IMR-90 (cell line): ENCODE measurements around the gene ANKRD11. TPM values are rescaled to one million over a fixed set of nuclear protein-coding genes. Genes with fewer than 3 reads are reported as not detected.

Experiments
- ATAC-seq: fragments of 200-7000 bp; cut with Tn5 transposase; 2 replicates; pipeline ENCODE4 v1.9.1; 2020; ENCODE audit warnings: low read depth, mild to moderate bottlenecking, moderate library complexity
- BruUV-seq: library from RNA; stranded (reverse); fragments of 400-500 nt; replicated peaks from 2 replicates; lab custom pipeline; 2021; lab: Mats Ljungman, UMichigan
- CTCF ChIA-PET: fragments of 300-600 bp; formaldehyde crosslinking; extraction: SDS; loops from one replicate; lab custom pipeline; 2021; ENCODE audit warnings: antibody characterized with exemption; lab: Yijun Ruan, JAX
- POLR2A ChIA-PET: fragments of 300-600 bp; sonication (Branson Sonifier 250); formaldehyde crosslinking; loops from one replicate; lab custom pipeline; 2022; ENCODE audit warnings: antibody characterized with exemption; ENCODE audit not compliant: unreplicated experiment; lab: Charles Lee
- DNase-seq: peaks from one replicate; pipeline ENCODE4 v3.0.0; 2013
- H2AFZ ChIP-seq: replicated peaks from 2 replicates; pipeline ENCODE3; 2013; ENCODE audit warnings: low read length, mild to moderate bottlenecking; ENCODE audit not compliant: poor library complexity
- H2AK5ac ChIP-seq: 2 replicates; pipeline ENCODE4 v1.6.1; 2013; ENCODE audit warnings: low read depth, low read length, inconsistent platforms
- H2AK9ac ChIP-seq: replicated peaks from 2 replicates; pipeline ENCODE3; 2013; ENCODE audit warnings: mild to moderate bottlenecking, low read depth, low read length, moderate library complexity; ENCODE audit not compliant: poor library complexity
- H2BK120ac ChIP-seq: 2 replicates; pipeline ENCODE4 v1.6.1; 2013; ENCODE audit warnings: low read depth, low read length, inconsistent platforms
- H2BK15ac ChIP-seq: 3 replicates; pipeline ENCODE4 v1.6.1; 2013; ENCODE audit warnings: low read depth, low read length, inconsistent platforms
- H2BK20ac ChIP-seq: 2 replicates; pipeline ENCODE4 v1.6.1; 2013; ENCODE audit warnings: low read depth, mild to moderate bottlenecking, inconsistent platforms, low read length, moderate library complexity
- H2BK5ac ChIP-seq: 2 replicates; pipeline ENCODE4 v1.6.1; 2013; ENCODE audit warnings: mild to moderate bottlenecking, low read depth, low read length, inconsistent platforms; ENCODE audit not compliant: poor library complexity, severe bottlenecking
- H3K14ac ChIP-seq: replicated peaks from 2 replicates; pipeline ENCODE4 v1.6.1; 2013; ENCODE audit warnings: low read depth, low read length, inconsistent platforms
- H3K18ac ChIP-seq: 2 replicates; pipeline ENCODE4 v1.6.1; 2013; ENCODE audit warnings: low read depth, low read length, control low read depth
- H3K23ac ChIP-seq: 2 replicates; pipeline ENCODE4 v1.6.1; 2013; ENCODE audit warnings: low read depth, low read length, inconsistent platforms
- H3K27ac ChIP-seq: 2 replicates; pipeline ENCODE4 v1.5.1; 2013; ENCODE audit warnings: mild to moderate bottlenecking, control low read depth, low read length; ENCODE audit not compliant: insufficient read depth
- H3K27me3 ChIP-seq: 2 replicates; pipeline ENCODE4 v1.6.1; 2013; ENCODE audit warnings: low read length; ENCODE audit not compliant: control insufficient read depth, insufficient read depth
- H3K36me3 ChIP-seq: 2 replicates; pipeline ENCODE4 v1.6.1; 2013; ENCODE audit warnings: low read length, mixed read lengths; ENCODE audit not compliant: control insufficient read depth, insufficient read depth
- H3K4ac ChIP-seq: 2 replicates; pipeline ENCODE4 v1.6.1; 2013; ENCODE audit warnings: low read depth, low read length, inconsistent platforms
- H3K4me1 ChIP-seq: 2 replicates; pipeline ENCODE4 v1.6.1; 2013; ENCODE audit warnings: low read length, mixed read lengths; ENCODE audit not compliant: control insufficient read depth, insufficient read depth
- H3K4me2 ChIP-seq: 2 replicates; pipeline ENCODE4 v1.6.1; 2013; ENCODE audit warnings: low read depth, mild to moderate bottlenecking, control low read depth, low read length, moderate library complexity
- H3K4me3 ChIP-seq: 2 replicates; pipeline ENCODE4 v1.5.1; 2013; ENCODE audit warnings: low read depth, mild to moderate bottlenecking, control low read depth, low read length, moderate library complexity; ENCODE audit not compliant: insufficient read depth
- H3K56ac ChIP-seq: 2 replicates; pipeline ENCODE4 v1.6.1; 2013; ENCODE audit warnings: low read length, inconsistent platforms; ENCODE audit not compliant: insufficient read depth; ENCODE audit errors: extremely low read depth
- H3K79me1 ChIP-seq, 2 experiments: 2 replicates each; pipeline ENCODE4 v1.6.1; 2013; ENCODE audit warnings: low read length in 2 of 2, inconsistent platforms in 1 of 2, low read depth in 1 of 2
- H3K9ac ChIP-seq: 2 replicates; pipeline ENCODE4 v1.6.1; 2013; ENCODE audit warnings: low read depth, low read length, control low read depth
- H3K9me1 ChIP-seq: 2 replicates; pipeline ENCODE4 v1.6.1; 2013; ENCODE audit warnings: low read length, inconsistent platforms; ENCODE audit not compliant: insufficient read depth
- H3K9me3 ChIP-seq: 2 replicates; pipeline ENCODE4 v1.6.1; 2013; ENCODE audit warnings: low read length; ENCODE audit not compliant: control insufficient read depth, insufficient read depth
- H4K20me1 ChIP-seq: 2 replicates; pipeline ENCODE4 v1.6.1; 2013; ENCODE audit warnings: low read length, inconsistent platforms; ENCODE audit not compliant: insufficient read depth
- H4K5ac ChIP-seq: 2 replicates; pipeline ENCODE4 v1.6.1; 2013; ENCODE audit warnings: mild to moderate bottlenecking, low read depth, low read length, control low read depth
- H4K8ac ChIP-seq, 2 experiments: 2 replicates each; pipeline ENCODE4 v1.6.1; 2013; ENCODE audit warnings: low read depth in 2 of 2, low read length in 2 of 2, control low read depth in 1 of 2, inconsistent platforms in 1 of 2
- H4K91ac ChIP-seq: 2 replicates; pipeline ENCODE4 v1.6.1; 2013; ENCODE audit warnings: low read depth, low read length, inconsistent platforms; ENCODE audit not compliant: insufficient read depth
- BHLHE40 ChIP-seq: fragments of 150-350 bp; IDR thresholded peaks from 2 replicates; pipeline ENCODE4 v1.6.1; 2016; ENCODE audit warnings: mild to moderate bottlenecking, low read depth, low read length
- CEBPB ChIP-seq: IDR thresholded peaks from 2 replicates; pipeline ENCODE4 v1.6.1; 2012; ENCODE audit warnings: low read depth, low read length, improper control_type of control experiment
- FOS ChIP-seq: fragments of 150-350 bp; IDR thresholded peaks from 2 replicates; pipeline ENCODE4 v1.6.1; 2016; ENCODE audit warnings: low read depth, low read length
- MAZ ChIP-seq: IDR thresholded peaks from 2 replicates; pipeline ENCODE4 v1.6.1; 2012; ENCODE audit warnings: low read depth, mild to moderate bottlenecking, low read length, improper control_type of control experiment, moderate library complexity, borderline replicate concordance
- MXI1 ChIP-seq: IDR thresholded peaks from 2 replicates; pipeline ENCODE4 v1.6.1; 2012; ENCODE audit warnings: low read depth, mild to moderate bottlenecking, low read length, moderate library complexity, borderline replicate concordance
- NFE2L2 ChIP-seq: fragments of 150-350 bp; IDR thresholded peaks from 2 replicates; pipeline ENCODE4 v1.6.1; 2016; ENCODE audit warnings: low read depth, mild to moderate bottlenecking, low read length
- POLR2A ChIP-seq: IDR thresholded peaks from 2 replicates; pipeline ENCODE4 v1.6.1; 2012; ENCODE audit warnings: mild to moderate bottlenecking, low read depth, low read length
- RAD21 ChIP-seq: IDR thresholded peaks from 2 replicates; pipeline ENCODE4 v1.6.1; 2012; ENCODE audit warnings: low read length, improper control_type of control experiment
- RCOR1 ChIP-seq: IDR thresholded peaks from 2 replicates; pipeline ENCODE4 v1.6.1; 2012; ENCODE audit warnings: mild to moderate bottlenecking, low read length, improper control_type of control experiment; ENCODE audit not compliant: insufficient replicate concordance
- RFX5 ChIP-seq: IDR thresholded peaks from 2 replicates; pipeline ENCODE4 v1.8.0; 2012; ENCODE audit warnings: low read depth, mild to moderate bottlenecking, low read length, moderate library complexity
- WGBS, 2 experiments: methylation state at CpG; one replicate each; pipeline versions ENCODE4 v1.1.5 to v1.1.7; 2013; ENCODE audit warnings: missing lambda C conversion rate in 2 of 2; ENCODE audit not compliant: insufficient read length in 1 of 2; ENCODE audit errors: extremely low coverage in 2 of 2; 5-methylcytosine and 5-hydroxymethylcytosine counted together
- dilution Hi-C: fragments of 300-500 bp; cut with HindIII; formaldehyde crosslinking; loops from one replicate; pipeline ENCODE4 v1.14.3; 2018; ENCODE audit warnings: low sequenced_read_pairs; ENCODE audit not compliant: unreplicated experiment
- in situ Hi-C: fragments of 300-500 bp; cut with MboI; formaldehyde crosslinking; loops from 3 replicates; pipeline ENCODE4 v1.14.3; 2019; ENCODE audit warnings: low sequenced_read_pairs, inconsistent platforms, mixed read lengths
- intact Hi-C: fragments of 100-400 bp; cut with micrococcal nuclease; formaldehyde crosslinking; loops from 2 replicates; pipeline ENCODE4 v1.10.0; 2022
- polyA plus RNA-seq, 3 experiments: library from polyadenylated mRNA; depleted of rRNA; stranded (reverse); fragments of >200 nt; gene quantifications; 2 replicates each; pipeline ENCODE4 v1.2.3, GENCODE V29; 2012; ENCODE audit warnings: low replicate concordance in 1 of 3
- total RNA-seq: library from RNA; depleted of rRNA; stranded (reverse); fragments of >200 nt; gene quantifications from 2 replicates; pipeline ENCODE4 v1.2.3, GENCODE V29; 2012
- TF ChIP-seq, protein P1 (sequence below): fragments of 150-350 bp; IDR thresholded peaks from 2 replicates; pipeline ENCODE4 v1.6.1; 2016; ENCODE audit warnings: low read depth, mild to moderate bottlenecking, low read length, moderate library complexity, borderline replicate concordance
- TF ChIP-seq, protein P2 (sequence below): conservative IDR thresholded peaks from 2 replicates; pipeline ENCODE4 v1.5.1; 2012; ENCODE audit warnings: mild to moderate bottlenecking, low read depth, low read length, improper control_type of control experiment

ANKRD11 gene
- total and polyA plus RNA-seq, 2 of the 4 experiments (the other 2 are of a cell fraction) = 46.8 to 71.9 TPM

DNA sequence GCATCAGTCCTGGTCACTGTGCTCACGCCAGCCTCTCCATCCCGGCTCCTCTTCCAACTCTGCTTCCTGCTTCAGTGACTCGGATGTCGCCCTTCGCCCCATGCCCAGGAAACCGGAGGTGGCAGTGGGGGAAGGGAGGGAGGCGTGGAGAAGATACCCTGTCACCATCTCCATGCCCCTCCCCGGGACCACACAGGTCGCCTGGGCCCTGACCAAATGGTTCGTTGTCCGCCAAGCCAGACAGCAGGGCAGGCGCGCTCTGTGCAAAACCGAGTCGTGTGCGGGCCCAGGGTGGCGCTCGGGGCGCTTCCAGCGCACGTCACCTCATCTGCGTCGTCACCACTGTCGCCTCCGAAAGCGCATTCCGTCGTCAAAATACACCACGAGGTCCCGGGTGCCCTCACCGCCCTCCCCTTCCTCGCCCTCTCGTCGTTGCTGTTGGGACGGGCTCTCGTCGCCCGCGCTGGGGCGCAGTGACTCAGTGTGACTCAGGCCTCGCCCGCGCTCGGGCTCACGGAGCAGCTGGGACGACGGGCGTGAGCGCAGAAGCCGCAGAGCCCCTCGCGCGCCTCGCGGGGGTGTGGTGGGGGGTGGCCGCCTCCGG is 233.6 kb downstream of the ANKRD11 start:
- no peaks in the 10 kb centered on the region for H3K9me3 ChIP-seq
- intact Hi-C loops (no loop called here), in situ Hi-C loops (no loop called here), dilution Hi-C loops (no loop called here)
- no TSS peak for BruUV-seq
- H3K4ac ChIP-seq = no peak overlapping the region; the same call in 1 of the 2 replicates
- ATAC-seq = peak; percentile 83
- H3K23ac ChIP-seq = no peak overlapping the region
- peak; percentile 63 for DNase-seq
- H2BK120ac ChIP-seq = no peak overlapping the region
- 12% methylated on average over 20 of the region's 57 CpGs; no CpG with 5 or more reads in 1 of the 2 experiments for WGBS, 2 experiments
- H3K9ac ChIP-seq = no peak overlapping the region
- no peak overlapping the region for H3K18ac ChIP-seq
- peak overlapping the region; percentile 8 for H4K5ac ChIP-seq
- H2AFZ ChIP-seq = peak overlapping the region; percentile 90
- peak overlapping the region; percentile 23 for H3K4me2 ChIP-seq
- H2BK15ac ChIP-seq = no peak overlapping the region
- peak overlapping the region; percentile 82 to 84; a peak in 3 of 4 replicates for H4K8ac ChIP-seq
- no peak overlapping the region; the same call in 1 of the 2 replicates for H3K27ac ChIP-seq
- TF ChIP-seq POLR2A (no peak), MXI1 (no peak), MAZ (peak; percentile 64; the same call in 1 of the 2 replicates), RFX5 (no peak), CEBPB (no peak), RCOR1 (no peak), FOS (peak; percentile 84), BHLHE40 (peak; percentile 27; the same call in 1 of the 2 replicates), NFE2L2 (0 out of 2 replicates have a peak, but pooled peaks have one; percentile 11), RAD21 (no peak)
- TF ChIP-seq, protein P1, sequence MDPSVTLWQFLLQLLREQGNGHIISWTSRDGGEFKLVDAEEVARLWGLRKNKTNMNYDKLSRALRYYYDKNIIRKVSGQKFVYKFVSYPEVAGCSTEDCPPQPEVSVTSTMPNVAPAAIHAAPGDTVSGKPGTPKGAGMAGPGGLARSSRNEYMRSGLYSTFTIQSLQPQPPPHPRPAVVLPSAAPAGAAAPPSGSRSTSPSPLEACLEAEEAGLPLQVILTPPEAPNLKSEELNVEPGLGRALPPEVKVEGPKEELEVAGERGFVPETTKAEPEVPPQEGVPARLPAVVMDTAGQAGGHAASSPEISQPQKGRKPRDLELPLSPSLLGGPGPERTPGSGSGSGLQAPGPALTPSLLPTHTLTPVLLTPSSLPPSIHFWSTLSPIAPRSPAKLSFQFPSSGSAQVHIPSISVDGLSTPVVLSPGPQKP = no peak
- TF ChIP-seq, protein P2, sequence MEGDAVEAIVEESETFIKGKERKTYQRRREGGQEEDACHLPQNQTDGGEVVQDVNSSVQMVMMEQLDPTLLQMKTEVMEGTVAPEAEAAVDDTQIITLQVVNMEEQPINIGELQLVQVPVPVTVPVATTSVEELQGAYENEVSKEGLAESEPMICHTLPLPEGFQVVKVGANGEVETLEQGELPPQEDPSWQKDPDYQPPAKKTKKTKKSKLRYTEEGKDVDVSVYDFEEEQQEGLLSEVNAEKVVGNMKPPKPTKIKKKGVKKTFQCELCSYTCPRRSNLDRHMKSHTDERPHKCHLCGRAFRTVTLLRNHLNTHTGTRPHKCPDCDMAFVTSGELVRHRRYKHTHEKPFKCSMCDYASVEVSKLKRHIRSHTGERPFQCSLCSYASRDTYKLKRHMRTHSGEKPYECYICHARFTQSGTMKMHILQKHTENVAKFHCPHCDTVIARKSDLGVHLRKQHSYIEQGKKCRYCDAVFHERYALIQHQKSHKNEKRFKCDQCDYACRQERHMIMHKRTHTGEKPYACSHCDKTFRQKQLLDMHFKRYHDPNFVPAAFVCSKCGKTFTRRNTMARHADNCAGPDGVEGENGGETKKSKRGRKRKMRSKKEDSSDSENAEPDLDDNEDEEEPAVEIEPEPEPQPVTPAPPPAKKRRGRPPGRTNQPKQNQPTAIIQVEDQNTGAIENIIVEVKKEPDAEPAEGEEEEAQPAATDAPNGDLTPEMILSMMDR = no peak
- H2AK9ac ChIP-seq = peak overlapping the region; percentile 22
- H2BK20ac ChIP-seq = no peak overlapping the region
- H3K79me1 ChIP-seq = peaks cover 0 to 3% of the 10 kb centered on the region in 2 experiments; a peak in 1 of 4 replicates
- H2AK5ac ChIP-seq = peak overlapping the region; percentile 60; the same call in 1 of the 2 replicates
- H3K14ac ChIP-seq = no peak overlapping the region
- ChIA-PET POLR2A (no interaction called here), CTCF (no interaction called here)
- no peaks in the 10 kb centered on the region for H3K4me1 ChIP-seq
- H3K27me3 ChIP-seq = no peaks in the 10 kb centered on the region
- no peak overlapping the region for H2BK5ac ChIP-seq
- no peak overlapping the region for H4K91ac ChIP-seq
- H3K9me1 ChIP-seq = no peaks in the 10 kb centered on the region
- H3K36me3 ChIP-seq = no peaks in the 10 kb centered on the region
- no peaks in the 10 kb centered on the region for H4K20me1 ChIP-seq
- H3K4me3 ChIP-seq = peak overlapping the region; percentile 32
- no peak overlapping the region for H3K56ac ChIP-seq
